IPS DF 6.9 (cell line): Measurements from ENCODE around the gene DDX5.

Source experiments
- DNase-seq: peaks from one replicate; pipeline ENCODE4 v3.0.0-alpha.2; 2013; ENCODE audit warnings: low read depth, low spot score
- H3K27ac ChIP-seq: one replicate; pipeline ENCODE4 v1.5.1; 2013; ENCODE audit warnings: low read length, control low read depth
- H3K27me3 ChIP-seq: 2 replicates; pipeline ENCODE4 v1.6.1; 2013; ENCODE audit warnings: mild to moderate bottlenecking, low read length; ENCODE audit not compliant: control insufficient read depth, insufficient read depth
- H3K36me3 ChIP-seq: 2 replicates; pipeline ENCODE4 v1.6.1; 2013; ENCODE audit warnings: low read length; ENCODE audit not compliant: control insufficient read depth, insufficient read depth
- H3K4me1 ChIP-seq: 2 replicates; pipeline ENCODE4 v1.6.1; 2013; ENCODE audit warnings: low read length; ENCODE audit not compliant: control insufficient read depth, insufficient read depth
- H3K4me3 ChIP-seq: 2 replicates; pipeline ENCODE4 v1.5.1; 2013; ENCODE audit warnings: mild to moderate bottlenecking, low read length
- H3K9me3 ChIP-seq: 2 replicates; pipeline ENCODE4 v1.6.1; 2013; ENCODE audit warnings: low read length, inconsistent platforms; ENCODE audit not compliant: control insufficient read depth, insufficient read depth
- whole genome bisulfite sequencing: extraction: QIAGEN DNeasy Blood & Tissue Kit; methylation state at CpG from one replicate; pipeline ENCODE4 v1.1.7; 2013; ENCODE audit warnings: mixed read lengths, missing lambda C conversion rate; ENCODE audit not compliant: insufficient read length, insufficient coverage; 5-methylcytosine and 5-hydroxymethylcytosine counted together

Gene DDX5

GRCh38 chr17:64506201-64506575 lies at the start of gene DDX5:
DDX5 (minus strand) TSS chr17:64506289; CDS start chr17:64506119, 170 bp downstream.
- H3K27me3 ChIP-seq, result no peaks in the 10 kb centered on the region
- no peak within 1 kb of the TSS for H3K27ac ChIP-seq
- H3K36me3 ChIP-seq, result peaks cover 30% of the 10 kb centered on the region; the same call in 1 of the 2 replicates
- WGBS, result no CpG with 5 or more reads among the region's 31 CpGs
- H3K4me1 ChIP-seq, result no peaks in the 10 kb centered on the region
- peak; percentile 78 for DNase-seq
- H3K9me3 ChIP-seq, result no peaks in the 10 kb centered on the region
- peak within 1 kb of the TSS; percentile 84 for H3K4me3 ChIP-seq

DNA sequence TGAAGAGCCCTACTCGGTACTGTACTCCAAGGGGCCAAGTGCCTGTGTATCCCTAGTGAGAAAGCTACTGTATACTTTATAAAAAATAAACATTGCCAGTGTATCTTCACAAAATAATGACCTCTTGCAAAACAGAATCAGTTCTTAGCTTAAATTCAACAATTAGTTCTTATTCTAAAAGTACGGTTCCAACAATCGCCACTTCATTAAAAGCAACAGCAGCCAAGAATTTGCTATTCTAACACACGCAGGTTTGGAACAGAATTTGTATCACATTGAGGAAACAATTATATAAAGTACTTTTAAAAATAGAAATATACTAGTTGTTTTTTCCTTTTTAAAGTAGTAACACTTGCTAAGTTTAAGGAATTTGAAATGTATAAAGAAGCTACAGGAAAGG lies 49.2 kb upstream of the DDX5 start:
- no peak overlapping the region for H3K4me3 ChIP-seq
- no peak for DNase-seq
- H3K27ac ChIP-seq, result no peak overlapping the region
- no peaks in the 10 kb centered on the region; the same call in 1 of the 2 replicates for H3K4me1 ChIP-seq
- no peaks in the 10 kb centered on the region for H3K9me3 ChIP-seq
- no peaks in the 10 kb centered on the region for H3K36me3 ChIP-seq
- no CpG with 5 or more reads among the region's 4 CpGs for WGBS
- no peaks in the 10 kb centered on the region for H3K27me3 ChIP-seq

DNA sequence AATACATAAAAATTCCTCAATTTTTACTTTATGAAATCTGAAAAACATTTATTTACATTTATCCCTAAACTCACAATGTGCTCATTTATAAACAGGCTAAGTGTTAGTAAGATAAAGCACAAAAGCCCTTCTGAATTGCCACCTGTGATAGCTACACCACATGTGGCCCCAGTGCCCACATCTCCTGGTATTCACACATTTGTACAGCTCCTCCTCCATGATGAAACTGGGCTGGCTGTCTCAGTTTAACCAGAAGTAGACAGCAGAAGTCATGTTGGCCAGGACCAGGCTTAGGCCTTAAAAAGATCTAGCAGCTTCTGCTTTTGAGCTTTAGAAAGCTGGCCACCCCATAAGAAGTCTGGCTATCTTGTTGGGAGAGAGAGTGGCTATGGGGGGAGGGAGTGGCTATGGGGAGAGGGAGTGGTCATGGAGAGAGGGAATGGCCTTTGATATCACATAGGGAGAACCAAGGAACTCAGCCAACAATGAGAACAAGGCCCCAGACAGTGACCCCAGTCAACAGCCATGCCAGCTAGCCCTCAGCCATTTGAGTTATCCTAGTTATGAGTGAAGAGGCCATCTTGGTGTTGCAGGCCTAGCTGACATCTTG lies 48.0 kb upstream of the DDX5 start:
- H3K27ac ChIP-seq, result no peak overlapping the region
- H3K36me3 ChIP-seq, result no peaks in the 10 kb centered on the region
- no peaks in the 10 kb centered on the region for H3K27me3 ChIP-seq
- DNase-seq, result no peak
- H3K9me3 ChIP-seq, result no peaks in the 10 kb centered on the region
- no peaks in the 10 kb centered on the region; the same call in 1 of the 2 replicates for H3K4me1 ChIP-seq
- H3K4me3 ChIP-seq, result no peak overlapping the region

DNA sequence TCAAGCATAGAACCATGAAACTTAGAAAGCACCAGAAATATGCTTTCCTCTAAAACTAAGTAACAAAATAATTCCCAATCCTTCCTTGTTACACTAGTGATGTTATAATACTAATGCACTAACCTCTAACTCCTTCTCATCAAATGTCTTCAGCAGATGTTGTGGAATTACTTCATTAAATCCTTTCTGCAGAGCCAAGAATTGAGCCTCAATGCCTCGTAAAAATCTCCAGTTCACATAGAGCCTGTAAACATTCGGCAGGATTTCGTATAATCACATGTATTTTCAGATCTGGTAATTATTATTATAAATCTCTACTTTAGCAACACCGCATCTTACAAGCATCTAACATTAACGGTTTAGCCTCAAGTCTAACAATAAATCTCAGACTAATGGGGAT lies 45.4 kb upstream of the DDX5 start:
- no peak for DNase-seq
- H3K4me1 ChIP-seq, result no peaks in the 10 kb centered on the region; the same call in 1 of the 2 replicates
- no peak overlapping the region for H3K27ac ChIP-seq
- no peaks in the 10 kb centered on the region for H3K9me3 ChIP-seq
- no CpG with 5 or more reads among the region's 5 CpGs for WGBS
- H3K36me3 ChIP-seq, result no peaks in the 10 kb centered on the region
- H3K27me3 ChIP-seq, result no peaks in the 10 kb centered on the region
- H3K4me3 ChIP-seq, result no peak overlapping the region

GRCh38 chr17:64547319-64547718 lies 41.2 kb upstream of the DDX5 start:
- DNase-seq, result no peak
- H3K4me1 ChIP-seq, result no peaks in the 10 kb centered on the region
- no CpG with 5 or more reads among the region's 10 CpGs for WGBS
- H3K4me3 ChIP-seq, result no peak overlapping the region
- no peak overlapping the region for H3K27ac ChIP-seq
- H3K9me3 ChIP-seq, result no peaks in the 10 kb centered on the region
- no peaks in the 10 kb centered on the region for H3K27me3 ChIP-seq
- no peaks in the 10 kb centered on the region for H3K36me3 ChIP-seq

GRCh38 chr17:64546716-64547115 lies 40.6 kb upstream of the DDX5 start:
- no peaks in the 10 kb centered on the region for H3K4me1 ChIP-seq

GRCh38 chr17:64544742-64545141 lies 38.7 kb upstream of the DDX5 start:
- H3K4me3 ChIP-seq, result no peak overlapping the region
- no peak for DNase-seq
- H3K4me1 ChIP-seq, result no peaks in the 10 kb centered on the region
- no CpG with 5 or more reads among the region's 2 CpGs for WGBS
- H3K27me3 ChIP-seq, result no peaks in the 10 kb centered on the region
- no peak overlapping the region for H3K27ac ChIP-seq
- 0 out of 2 replicates have a peak, but pooled peaks cover 3% of the 10 kb centered on the region for H3K36me3 ChIP-seq
- no peaks in the 10 kb centered on the region for H3K9me3 ChIP-seq

More at GRCh38 chr17:64546716-64547115, 40.6 kb upstream of the DDX5 start:
- DNase-seq, result no peak
- Histone ChIP-seq H3K27me3 (no peaks in the 10 kb centered on the region), H3K9me3 (no peaks in the 10 kb centered on the region), H3K36me3 (no peaks in the 10 kb centered on the region), H3K4me3 (no peak overlapping the region), H3K27ac (no peak overlapping the region)
- WGBS, result no CpG with 5 or more reads among the region's 7 CpGs

DNA sequence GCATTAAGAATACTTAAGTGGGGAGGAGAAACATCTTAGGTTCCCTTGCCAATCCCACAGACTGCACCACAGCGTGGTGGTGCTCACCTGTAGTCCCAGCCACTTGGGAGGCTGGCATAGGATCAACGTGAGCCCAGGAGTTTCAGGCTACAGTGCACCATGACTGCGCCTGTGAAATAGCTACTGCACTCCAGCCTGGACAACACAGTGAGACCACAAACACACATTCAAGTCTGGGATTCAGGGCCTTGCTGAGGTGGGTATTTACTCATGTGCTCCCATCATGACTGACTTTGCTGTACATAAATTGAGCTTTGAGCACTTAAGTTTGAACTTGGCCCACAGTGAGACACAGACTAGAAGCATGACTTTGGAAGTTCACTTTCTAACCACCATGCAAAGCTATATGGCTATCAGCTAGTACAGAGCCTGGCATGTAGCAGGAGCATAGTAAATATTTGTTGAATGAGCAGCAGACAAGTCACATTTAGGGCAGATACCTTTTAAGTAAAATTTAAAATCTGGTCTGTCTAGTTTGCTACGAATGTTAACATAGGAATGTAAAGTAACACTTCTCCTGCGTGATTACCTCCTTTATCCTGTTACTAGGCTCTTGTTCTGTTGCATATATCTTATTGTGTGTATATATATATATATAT lies 34.2 kb upstream of the DDX5 start:
- no peak overlapping the region for H3K27ac ChIP-seq
- H3K27me3 ChIP-seq, result no peaks in the 10 kb centered on the region
- H3K9me3 ChIP-seq, result no peaks in the 10 kb centered on the region
- DNase-seq, result no peak
- H3K4me3 ChIP-seq, result no peak overlapping the region
- peaks cover 7% of the 10 kb centered on the region; the same call in 1 of the 2 replicates for H3K36me3 ChIP-seq
- no CpG with 5 or more reads among the region's 5 CpGs for WGBS
- no peaks in the 10 kb centered on the region for H3K4me1 ChIP-seq

GRCh38 chr17:64538508-64539130 lies 32.5 kb upstream of the DDX5 start:
- Histone ChIP-seq H3K4me1 (no peaks in the 10 kb centered on the region), H3K9me3 (no peaks in the 10 kb centered on the region), H3K27ac (no peak overlapping the region), H3K36me3 (peaks cover 19% of the 10 kb centered on the region), H3K4me3 (no peak overlapping the region), H3K27me3 (no peaks in the 10 kb centered on the region)
- no CpG with 5 or more reads among the region's 7 CpGs for WGBS
- DNase-seq, result no peak

- Histone ChIP-seq H3K27ac (no peak overlapping the region), H3K4me1 (no peaks in the 10 kb centered on the region)
- WGBS, result no CpG with 5 or more reads among the region's 5 CpGs
Measured at GRCh38 chr17:64537488-64537887, 31.4 kb upstream of the DDX5 start.

More at GRCh38 chr17:64537488-64537887, 31.4 kb upstream of the DDX5 start:
- no peaks in the 10 kb centered on the region for H3K9me3 ChIP-seq
- H3K27me3 ChIP-seq, result no peaks in the 10 kb centered on the region
- no peak for DNase-seq
- H3K36me3 ChIP-seq, result peaks cover 23% of the 10 kb centered on the region
- H3K4me3 ChIP-seq, result no peak overlapping the region
